T-helper 2 cell (primary cell): ENCODE measurements around the gene TIMM29.
"Not testable (repeated sequence)": the region's sequence is repeated elsewhere in the genome, so short reads cannot be mapped to it uniquely, and the experiment has no call there.

ENCODE experiments used
- DNase-seq, 5 experiments: peaks; one replicate each; pipeline versions ENCODE4 v3.0.0 to v3.0.0-alpha.2; 2012 to 2022

Gene TIMM29

DNA sequence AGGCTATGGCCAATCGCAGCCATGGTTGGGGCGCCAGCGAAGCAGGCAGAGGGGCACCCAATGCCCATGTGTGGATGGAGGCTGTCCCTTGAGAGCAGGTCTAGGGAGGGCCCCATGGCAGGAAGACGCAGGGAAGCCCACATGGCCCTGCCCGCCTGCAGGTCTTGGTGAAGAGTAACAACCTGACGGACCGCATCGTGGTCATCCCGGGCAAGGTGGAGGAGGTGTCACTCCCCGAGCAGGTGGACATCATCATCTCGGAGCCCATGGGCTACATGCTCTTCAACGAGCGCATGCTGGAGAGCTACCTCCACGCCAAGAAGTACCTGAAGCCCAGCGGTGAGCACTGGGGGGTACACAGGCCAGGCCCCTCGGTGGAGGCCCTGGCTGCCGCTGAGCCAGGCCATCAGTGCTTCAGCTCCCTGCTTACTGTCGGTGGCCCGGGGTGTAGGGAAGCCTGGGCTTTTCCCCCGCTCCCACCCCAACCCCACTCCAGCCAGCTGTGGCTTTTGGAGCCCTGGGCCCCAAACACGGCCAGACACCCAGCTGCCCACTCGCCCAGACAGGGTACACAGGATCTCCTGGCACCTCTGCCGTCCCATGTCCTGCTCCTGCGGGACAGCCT lies 14.8 kb upstream of the TIMM29 start:
- no peak for DNase-seq

DNA sequence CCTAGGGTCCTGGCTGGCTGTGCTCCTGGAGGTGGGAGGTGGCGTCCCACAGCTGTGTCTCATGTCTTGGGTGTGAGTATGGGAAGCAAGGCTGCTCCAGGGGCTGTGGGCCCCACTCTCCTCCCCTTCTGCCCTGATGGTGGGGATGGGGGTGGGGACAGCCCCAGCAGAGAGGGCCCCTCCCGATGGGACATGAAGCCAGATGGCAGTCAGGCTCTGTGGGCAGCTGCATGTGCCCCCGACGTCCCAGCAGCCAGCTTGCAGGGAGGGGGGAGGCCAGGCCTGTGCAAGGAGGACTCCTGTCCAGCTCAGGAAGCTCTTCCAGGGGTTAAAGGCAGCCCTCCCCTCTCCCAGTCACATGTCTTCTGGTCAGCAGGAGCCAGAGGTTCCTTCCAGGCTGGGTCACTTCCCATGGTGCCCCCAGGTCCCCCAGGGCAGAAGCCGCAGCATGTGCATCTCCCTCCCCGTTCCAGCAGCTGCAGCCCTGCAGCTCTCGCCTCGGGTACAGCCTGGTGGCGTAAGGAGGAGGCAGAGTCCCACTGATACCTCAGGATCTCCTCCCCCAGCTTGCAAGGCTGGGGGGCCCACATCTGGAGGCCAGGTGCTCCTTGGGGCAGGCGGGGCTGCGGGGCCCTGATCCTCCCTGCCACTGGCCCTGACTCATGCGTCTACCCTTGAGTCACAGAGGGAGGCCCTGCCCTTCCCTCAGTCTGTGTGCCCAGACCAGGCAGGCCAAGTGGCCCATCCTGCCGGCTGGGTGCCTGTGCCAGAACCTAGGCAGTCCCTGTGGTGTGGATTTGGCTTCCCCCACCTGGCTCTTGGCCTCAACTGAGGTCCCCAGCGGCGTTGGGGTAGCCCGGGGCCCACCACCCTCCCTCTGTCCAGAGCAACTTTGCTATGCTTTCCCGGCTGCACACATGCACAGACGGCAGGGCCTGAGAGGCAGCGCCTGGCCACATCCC lies 13.2 kb upstream of the TIMM29 start:
- DNase-seq = no peak

DNA sequence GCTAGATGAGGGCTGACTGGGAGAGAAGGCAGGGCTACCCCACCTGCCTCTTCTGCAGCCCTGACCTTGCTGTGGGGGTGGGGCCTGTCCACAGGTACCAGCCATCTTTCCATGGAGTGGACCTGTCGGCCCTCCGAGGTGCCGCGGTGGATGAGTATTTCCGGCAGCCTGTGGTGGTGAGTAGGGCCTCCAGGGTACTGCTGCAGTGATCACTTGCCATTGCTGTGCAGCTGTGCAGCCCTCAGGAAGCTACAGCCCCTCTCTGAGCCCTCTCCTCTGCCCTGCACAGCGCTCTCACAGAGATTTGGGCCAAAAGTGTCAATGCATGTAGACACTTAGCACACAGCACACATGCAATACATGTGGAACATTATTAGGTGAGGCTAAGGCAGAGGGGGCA lies 12.0 kb upstream of the TIMM29 start:
- DNase-seq = no peak

DNA sequence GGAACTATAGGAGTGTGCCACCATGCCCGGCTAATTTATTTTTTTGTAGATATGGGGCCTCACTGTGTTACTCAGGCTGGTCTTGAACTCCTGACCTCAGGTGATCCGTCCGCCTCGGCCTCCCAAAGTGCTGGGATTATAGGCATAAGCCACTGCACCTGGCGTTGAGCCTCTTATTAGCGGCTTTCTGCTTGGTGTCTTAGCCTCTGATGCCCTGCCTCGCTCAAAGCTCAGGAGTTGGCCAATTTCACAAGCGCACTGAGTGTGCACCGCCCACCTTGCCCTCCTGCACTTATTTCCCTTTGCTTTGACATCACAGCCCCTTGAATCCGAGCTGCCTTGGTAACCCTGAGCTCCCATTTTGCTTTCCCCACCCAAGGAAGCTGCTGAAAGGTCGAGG lies 10.3 kb upstream of the TIMM29 start:
- no peak for DNase-seq

DNA sequence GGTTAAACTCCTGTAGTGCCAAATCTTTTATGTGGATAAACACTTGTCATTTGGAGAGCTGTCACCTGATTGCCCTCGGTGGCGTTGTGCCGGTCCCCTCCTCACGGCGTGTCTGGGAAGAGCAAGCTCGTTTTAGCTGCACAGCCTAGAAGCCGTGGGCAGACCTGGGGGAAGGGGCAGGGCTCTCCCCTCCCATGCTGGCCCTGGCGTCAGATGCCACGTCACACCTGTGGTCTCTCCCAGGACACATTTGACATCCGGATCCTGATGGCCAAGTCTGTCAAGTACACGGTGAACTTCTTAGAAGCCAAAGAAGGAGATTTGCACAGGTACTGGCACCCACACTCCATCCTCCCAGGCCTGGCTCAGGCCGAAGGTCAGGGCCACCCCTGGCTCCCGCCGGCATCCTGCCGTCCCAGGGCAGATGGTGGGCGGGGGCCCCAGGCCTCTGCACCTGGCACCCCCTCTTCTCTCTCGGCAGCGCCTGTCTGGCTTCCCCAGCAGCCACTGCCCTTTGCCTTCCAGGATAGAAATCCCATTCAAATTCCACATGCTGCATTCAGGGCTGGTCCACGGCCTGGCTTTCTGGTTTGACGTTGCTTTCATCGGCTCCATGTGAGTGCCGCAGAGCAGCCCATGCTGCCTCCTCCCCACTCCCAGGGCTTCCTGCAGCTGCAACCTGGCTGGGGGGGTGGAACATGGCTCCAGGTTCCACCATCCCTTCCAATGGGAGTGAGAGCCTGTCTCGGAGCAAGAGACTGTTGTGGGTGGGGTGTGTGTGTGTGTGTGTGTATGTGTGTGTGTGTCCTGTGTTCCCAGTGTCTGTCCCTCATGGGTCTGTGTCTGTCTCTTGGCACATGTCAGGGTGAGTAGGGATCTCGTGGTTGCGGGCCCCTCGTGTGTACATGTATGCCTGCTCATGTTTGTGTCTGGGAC lies 9.0 kb upstream of the TIMM29 start:
- DNase-seq = no peak

DNA sequence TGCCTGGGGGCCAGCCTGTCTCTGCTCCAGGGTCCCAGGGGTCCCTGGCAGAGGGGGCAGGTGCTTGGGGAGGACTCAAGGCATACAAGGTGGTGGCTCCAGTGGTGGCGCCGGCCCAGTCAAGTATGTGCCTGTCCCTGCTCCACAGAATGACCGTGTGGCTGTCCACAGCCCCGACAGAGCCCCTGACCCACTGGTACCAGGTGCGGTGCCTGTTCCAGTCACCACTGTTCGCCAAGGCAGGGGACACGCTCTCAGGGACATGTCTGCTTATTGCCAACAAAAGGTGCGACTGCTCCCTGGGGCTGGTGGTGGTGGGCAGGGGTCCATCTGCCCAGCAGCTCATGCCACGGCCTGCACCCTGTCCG lies 8.3 kb upstream of the TIMM29 start:
- DNase-seq = no peak

DNA sequence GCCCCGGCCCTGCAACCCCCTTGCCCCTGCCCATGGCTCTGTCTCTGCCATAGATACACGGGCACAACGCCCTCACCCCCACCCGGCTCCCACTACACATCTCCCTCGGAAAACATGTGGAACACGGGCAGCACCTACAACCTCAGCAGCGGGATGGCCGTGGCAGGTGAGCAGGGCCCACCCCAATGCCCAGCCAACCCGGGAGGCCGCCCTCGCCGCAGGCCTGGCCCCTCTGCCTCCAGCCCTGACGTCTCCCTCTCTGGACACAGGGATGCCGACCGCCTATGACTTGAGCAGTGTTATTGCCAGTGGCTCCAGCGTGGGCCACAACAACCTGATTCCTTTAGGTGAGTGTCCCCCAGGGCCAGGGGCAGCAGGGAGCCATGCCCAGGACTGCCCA lies 7.8 kb upstream of the TIMM29 start:
- no peak for DNase-seq

DNA sequence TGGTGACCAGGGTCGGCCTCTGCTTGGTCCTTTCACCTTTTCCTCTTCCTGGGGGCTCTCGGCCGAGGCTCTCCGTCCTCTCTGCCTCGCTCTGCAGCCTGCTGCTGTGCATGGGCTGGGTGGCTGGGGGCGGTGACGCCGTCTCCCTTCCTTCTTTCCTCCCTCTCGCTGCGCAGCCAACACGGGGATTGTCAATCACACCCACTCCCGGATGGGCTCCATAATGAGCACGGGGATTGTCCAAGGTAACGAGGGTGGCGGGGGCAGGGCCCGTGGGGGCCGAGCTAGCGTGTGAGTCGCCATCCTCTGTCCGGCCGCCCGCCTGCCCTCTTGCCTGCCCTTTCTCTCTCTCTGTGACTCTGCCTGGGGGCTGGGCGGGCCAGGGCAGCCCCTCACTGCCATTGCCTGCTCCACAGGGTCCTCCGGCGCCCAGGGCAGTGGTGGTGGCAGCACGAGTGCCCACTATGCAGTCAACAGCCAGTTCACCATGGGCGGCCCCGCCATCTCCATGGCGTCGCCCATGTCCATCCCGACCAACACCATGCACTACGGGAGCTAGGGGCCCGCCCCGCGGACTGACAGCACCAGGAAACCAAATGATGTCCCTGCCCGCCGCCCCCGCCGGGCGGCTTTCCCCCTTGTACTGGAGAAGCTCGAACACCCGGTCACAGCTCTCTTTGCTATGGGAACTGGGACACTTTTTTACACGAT lies 7.3 kb upstream of the TIMM29 start:
- no peak for DNase-seq

DNA sequence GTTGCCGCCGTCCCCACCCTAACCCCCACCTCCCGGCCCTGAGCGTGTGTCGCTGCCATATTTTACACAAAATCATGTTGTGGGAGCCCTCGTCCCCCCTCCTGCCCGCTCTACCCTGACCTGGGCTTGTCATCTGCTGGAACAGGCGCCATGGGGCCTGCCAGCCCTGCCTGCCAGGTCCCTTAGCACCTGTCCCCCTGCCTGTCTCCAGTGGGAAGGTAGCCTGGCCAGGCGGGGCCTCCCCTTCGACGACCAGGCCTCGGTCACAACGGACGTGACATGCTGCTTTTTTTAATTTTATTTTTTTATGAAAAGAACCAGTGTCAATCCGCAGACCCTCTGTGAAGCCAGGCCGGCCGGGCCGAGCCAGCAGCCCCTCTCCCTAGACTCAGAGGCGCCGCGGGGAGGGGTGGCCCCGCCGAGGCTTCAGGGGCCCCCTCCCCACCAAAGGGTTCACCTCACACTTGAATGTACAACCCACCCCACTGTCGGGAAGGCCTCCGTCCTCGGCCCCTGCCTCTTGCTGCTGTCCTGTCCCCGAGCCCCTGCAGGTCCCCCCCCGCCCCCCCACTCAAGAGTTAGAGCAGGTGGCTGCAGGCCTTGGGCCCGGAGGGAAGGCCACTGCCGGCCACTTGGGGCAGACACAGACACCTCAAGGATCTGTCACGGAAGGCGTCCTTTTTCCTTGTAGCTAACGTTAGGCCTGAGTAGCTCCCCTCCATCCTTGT lies 6.5 kb upstream of the TIMM29 start:
- no peak for DNase-seq

DNA sequence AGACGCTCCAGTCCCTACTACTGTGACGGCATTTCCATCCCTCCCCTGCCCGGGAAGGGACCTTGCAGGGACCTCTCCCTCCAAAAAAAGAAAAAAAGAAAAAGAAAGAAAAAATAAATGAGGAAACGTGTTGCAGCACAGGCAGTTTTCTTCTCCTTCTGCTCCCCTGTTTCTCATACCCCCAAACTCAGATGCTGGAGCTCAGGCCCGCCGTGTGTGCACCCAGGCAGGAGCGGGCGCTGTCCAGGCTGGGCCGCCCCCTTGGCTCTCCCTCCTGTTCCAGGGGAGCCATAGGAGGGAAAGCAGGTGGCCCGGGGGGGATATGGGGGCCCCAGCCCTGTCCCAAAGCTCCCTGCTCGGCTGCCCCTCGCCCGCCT lies 6.0 kb upstream of the TIMM29 start:
- DNase-seq = no peak

DNA sequence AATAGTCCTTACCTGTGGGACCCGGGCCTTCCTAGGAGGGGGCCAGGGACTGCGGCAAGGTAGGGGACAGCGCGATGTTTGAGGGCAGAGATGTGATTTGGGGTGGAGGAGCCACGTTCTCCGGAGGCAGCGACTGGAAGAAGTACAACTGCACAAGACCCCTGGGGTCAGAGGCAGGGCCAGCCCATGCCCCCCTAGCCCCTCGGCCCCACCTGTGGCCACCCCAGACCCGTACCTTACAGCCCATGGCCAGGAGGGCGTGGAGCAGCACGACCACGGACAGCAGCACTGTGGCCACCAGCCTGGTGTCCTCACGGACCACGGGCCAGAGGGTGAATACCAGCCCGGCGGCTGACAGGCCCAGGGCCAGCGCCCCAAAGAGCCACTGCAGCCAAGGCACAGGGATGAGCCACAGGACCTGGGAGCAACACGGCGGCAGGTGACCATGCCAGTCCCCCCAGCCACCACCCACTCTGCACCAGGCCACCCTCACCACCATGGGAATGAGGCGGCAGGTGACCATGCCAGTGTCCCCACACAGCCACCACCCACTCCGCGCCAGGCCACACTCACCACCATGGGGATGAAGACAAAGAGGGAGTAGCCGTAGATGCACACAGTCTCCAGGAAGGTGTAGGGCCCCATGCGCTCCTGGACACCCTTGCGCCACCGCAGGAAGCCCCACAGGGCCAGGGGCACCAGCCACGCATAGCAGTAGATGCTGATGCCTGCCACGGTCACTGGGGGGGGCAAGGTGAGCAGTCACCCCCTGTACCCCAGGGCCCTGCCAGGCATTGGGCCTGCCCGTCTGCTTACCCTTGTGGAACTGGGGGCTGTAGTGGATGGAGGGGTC lies 5.1 kb upstream of the TIMM29 start:
- DNase-seq = no peak

DNA sequence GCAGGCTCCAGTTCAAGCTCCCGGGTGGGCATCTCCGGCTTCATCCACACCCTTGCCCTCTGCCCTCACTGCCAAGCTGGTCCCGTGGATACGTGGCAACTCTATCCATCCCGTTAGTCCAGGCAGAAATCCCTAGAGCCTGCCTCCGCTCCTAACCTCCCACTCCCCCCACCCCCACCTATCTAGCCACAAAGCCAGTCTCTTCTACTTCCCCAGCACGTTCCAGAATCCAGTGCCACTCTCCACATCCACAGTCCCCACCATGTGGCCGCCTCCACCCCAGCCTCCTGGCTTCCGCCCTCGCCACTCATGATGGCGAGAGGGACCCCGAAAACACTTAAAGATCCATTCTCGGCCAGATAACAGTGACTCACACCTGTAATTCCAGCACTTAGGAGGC lies 4.0 kb upstream of the TIMM29 start:
- no peak for DNase-seq

DNA sequence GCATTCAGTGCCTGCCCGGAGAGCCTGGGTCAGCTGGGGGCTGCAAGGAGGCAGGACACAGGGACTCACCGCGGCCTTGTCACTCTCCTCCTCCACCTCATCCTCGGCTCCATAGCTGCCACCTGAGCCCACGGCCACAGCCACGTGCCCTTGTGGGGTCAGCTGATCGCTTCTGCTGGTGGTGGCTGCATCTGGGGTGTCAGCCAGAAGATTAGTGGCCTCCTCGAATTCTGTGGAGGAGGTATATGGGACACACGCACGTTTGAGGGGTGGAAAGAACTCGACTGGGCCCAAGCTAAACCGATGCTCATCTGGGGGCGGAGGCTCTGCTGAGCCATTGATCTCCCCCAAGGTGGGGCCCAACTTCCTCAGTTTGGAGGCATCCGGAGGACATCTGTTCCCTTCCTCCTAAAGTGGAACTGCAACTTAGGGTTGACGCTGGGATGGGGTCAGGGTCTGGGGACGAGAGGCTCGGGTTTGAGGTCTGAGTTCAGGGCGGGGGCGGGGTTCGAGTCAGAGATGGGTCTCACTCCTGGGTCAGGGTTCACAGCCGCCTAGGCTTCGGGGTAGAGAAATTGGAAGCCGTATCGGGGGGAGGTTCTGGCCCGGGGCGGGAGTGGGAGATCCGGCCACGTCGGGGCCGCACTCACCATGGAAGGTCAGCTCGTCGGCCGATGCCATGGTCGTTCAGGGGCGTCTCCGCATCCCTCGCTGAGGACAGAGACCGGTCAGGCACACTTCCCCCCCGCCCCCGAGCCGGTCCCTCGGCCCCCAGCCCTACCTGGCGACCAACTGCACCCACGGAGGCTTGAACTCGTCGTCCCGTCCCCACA lies 665 bp upstream of the TIMM29 start:
- no peak for DNase-seq

DNA sequence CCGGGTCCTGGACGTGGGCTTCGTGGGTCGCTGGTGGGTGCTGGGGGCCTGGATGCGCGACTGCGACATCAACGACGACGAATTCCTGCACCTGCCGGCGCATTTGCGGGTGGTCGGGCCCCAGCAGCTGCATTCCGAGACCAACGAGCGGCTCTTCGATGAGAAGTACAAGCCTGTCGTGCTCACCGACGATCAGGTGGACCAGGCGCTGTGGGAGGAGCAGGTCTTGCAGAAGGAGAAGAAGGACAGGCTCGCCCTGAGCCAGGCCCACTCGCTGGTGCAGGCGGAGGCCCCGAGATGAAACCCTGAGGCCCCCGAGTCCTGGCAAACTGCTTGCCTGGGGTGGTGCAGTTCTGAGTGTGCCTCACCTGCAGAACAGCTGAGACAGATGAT lies 787 bp downstream of the TIMM29 start:
- DNase-seq = no peak

DNA sequence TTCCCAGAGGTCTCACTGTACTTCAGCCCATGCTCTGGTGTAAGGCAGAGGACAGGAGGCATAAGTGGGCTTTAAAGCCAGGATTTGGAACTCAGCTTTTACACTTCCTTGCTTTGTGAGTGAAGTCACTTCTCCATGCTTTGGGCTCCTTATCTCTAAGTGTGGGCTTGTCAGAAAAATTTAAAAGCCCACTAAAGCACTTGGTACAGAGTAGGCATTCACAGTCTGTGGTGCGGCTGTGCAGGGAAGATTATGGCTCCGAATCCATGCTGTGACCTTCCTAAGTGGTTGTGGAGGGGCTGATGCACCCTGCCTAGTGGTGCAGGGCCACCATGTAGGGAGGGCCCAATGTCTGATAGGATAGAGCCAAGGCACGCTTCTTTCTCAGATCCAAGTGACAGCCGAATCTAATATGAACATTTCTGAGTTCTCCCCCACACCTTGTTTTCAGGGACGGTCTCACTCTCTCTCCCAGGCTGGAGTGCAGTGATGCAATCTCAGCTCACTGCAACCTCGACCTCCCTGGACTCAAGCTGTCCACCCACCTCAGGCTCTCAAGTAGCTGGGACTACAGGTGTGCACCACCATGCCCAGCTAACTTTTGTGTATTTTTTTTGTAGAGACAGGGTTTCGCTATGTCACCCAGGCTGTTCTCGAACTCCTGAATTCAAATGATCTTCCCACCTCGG lies 6.9 kb downstream of the TIMM29 start:
- DNase-seq = no peak

DNA sequence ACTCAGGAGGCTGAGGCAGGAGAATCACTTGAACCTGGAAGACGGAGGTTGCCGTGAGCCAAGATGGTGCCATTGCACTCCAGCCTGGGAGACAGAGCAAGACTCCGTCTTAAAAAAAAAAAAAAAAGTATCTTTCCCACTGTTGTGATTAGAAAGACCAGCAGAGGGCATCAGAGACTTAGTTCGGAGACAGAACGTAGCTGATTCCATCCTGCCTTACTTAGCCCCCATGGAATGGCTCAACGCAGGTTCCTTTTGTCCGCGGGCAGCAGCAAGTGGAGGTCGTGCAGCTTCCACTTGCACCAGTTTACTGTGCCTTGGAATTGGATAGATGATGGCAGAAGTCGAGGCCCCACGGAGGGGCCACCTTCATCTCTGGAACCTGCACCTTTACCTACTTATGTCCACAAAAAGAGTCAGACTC lies 8.1 kb downstream of the TIMM29 start:
- DNase-seq = peak in 2 of 5 experiments; percentile 37 to 65

DNA sequence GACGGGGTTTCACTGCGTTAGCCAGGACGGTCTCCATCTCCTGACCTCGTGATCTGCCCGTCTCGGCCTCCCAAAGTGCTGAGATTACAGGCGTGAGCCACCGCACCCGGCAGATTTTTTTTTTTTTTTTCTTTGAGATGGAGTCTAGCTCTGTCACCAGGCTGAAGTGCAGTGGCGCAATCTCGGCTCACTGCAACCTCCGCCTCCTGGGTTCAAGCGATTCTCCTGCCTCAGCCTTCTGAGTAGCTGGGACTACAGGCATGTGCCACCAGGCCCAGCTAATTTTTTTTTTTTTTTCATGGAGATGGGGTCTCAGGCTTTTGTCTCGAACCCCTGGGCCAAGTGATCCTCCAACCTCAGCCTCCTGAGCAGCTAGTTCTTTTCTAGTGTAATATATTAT lies 13.0 kb downstream of the TIMM29 start:
- not testable (repeated sequence) for DNase-seq

DNA sequence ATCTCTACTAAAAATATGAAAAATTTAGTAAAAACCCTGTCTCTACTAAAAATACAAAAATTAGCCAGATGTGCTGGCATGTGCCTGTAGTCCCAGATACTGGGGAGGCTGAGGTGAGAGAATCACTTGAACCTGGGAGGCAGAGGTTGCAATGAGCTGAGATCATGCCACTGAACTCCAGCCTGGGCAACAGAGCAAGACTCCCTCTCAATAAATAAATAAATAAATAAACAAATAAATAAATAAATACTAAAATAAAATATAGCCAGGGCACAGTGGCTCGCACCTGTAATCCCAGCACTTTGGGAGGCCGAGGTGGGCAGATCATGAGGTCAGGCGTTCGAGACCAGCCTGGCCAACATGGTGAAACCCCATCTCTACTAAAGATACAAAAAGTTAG lies 14.8 kb downstream of the TIMM29 start:
- DNase-seq = not testable (repeated sequence)

DNA sequence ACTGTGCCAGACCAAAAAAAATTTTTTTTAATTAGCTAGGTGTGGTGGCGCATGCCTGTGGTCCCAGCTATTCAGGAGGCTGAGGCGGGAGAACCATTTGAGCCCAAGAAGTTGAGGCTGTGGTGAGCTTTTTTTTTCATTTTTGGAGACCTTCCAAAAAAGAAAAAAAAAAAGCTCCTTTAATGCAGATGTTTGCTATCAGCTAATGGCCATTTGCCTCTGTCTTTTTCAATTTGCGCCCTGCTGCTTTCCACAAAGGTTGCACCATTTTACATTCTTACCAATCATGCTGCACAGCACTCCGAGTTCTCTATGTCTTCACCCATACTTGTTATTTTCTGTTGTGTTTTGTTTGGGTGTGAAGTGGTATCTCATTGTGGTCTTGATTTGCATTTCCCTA lies 16.7 kb downstream of the TIMM29 start:
- DNase-seq = no peak
